ENCODE data around the gene HOXC9.

The HOXC9 gene

DNA sequence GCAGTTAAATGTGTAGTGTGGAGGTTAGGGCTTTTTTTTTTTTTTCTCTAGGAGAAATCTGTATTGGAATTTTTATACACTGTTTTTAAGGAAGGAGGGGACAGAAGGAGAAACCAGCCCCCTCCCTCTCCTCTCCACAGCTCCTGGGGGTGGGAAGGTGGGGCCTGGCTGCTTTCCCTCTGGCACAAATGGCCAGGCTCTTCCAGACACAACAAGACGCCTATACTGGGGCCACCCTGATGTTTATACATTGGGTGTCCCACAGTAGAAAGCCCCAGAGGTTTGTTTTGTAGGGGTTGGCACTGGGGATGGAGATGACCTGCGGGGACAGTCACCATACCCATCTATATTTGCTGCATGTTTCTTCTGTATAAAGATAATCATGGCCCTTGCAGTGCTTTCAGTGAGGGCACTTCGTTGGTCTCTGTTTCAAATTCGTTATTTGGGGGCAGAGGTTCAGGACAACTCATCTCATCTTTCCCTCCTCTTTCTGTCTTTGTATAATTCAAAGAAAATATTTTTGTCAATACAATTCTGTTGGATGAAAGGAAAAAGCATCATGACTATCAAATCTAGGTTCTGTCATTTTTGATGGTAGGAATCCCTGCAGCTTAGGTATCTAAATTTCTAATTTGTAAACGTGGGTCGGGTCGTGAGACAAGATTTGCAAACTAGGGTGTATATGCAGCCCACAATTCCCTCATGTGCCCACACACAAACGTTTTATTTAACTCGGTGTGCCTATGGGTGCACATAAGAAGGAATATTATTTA is 23.0 kb upstream of the HOXC9 start:
- no peak for DNase-seq

DNA sequence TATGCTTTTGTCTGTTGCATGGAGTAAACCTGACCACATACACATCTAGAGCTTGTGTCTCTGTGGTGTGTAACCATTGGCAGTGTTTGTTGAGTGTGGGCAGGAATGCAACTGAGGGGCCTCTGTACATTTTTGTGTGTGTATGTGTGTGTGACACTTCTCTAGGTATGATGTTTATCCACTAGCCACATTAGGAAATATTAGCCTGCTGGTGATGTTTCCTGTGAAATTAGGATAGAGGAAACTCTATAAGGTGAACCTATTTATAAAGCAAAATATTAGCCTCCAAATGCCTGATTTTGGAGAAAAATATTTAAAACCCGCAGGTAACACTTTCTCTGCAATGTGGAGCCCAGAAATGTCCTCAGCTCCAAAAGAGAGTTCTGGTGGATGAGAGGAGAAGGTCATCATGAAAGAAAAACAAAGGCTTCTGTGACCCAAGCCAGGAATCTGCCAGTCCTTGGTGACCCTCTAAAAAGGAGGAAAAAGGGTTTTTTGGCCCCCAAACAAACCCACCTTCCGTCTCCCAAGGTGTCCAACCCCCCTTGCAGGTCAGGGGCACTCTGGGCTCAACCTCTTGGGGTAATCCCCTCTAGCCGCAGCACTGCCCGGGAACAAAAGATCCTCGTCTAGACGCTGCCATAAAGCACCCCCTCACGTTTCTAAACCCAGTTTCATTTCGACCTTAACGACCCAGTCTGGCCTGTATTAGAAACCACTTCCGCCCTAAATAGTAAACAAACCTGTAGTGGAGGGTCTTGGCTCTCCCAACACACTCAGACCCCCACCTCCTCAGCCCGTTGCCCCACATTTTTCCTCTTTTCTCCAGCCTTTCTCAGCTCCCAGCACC is 22.1 kb upstream of the HOXC9 start:
- peak; percentile 19 for DNase-seq

DNA sequence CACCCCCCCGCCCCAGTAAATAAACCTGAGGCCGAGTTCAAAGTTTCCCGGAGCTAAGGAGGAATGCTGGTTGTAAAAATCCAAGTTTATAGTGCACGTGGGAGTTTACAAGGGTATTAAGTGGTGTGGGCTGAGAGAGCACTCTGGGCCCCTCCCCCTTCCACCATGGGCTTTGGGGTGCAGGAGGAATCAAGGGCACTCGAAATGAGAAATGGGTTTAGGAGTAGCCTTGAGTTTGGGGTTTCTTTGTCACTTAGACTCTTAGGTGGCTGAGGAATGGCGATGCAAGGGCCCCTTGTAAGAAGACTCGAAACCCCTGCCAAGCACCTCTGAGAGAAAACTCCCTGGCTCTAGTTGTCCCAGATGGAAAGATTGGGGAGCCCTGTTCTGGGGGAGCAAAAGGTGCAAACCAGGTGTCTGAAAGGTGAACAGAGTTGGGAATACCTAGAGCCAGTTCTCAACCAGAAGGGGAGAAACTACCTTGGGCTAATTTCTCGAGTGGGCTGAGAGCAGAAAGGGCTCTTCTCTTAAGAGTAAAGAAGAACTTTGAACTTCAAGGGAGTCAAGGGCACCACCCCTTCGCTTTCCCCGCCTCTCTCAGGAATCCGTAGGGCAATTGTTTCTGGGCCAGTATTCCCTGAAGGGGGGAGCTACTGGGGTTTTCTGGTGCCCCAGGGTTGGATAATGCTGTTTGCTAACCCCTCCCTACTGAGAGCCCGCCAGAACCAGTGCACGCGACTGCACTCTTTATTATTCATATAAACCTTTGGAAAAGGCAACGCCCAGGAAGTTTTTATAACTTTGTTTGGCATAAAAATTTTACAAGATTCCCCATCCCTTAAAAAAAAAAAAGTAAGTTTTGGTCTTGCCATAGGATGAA is 21.2 kb upstream of the HOXC9 start:
- no peak for DNase-seq

DNA sequence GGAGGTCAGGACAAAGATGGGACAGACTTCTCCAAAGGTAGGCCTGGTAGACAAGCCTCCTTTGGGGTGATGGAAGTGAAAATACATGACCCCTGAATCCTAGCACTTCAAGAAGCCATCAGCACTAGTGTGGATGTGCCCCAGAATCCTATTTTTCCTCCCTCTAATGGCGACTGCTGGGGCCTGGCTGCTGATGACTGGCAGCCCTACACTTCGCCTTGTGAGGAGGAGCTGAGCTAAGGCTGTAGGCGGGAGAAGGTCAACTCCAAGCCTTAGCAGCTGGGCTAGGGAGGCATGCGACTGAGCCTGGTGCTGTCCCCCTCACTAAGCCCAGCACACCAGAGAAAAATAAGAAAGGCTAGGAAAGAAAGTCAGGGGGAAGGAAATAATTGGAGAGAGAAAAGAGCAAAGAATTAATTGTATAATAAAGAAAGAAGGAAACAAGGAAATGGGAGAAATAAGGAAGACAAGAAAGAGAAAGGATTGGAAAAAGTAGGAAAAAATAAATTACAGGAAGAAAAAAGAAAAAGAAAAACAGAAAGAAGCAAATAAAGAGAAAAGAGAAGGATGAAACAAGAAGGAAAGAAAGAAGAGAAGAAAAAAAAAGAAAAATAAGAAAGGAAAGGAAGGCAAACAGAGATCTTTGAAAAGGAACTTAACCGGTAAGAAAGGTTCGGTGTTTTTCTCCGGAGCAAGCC is 19.7 kb upstream of the HOXC9 start:
- no peak for DNase-seq

GRCh38 chr12:53980802-53981496 is 19.0 kb upstream of the HOXC9 start:
- DNase-seq = no peak

DNA sequence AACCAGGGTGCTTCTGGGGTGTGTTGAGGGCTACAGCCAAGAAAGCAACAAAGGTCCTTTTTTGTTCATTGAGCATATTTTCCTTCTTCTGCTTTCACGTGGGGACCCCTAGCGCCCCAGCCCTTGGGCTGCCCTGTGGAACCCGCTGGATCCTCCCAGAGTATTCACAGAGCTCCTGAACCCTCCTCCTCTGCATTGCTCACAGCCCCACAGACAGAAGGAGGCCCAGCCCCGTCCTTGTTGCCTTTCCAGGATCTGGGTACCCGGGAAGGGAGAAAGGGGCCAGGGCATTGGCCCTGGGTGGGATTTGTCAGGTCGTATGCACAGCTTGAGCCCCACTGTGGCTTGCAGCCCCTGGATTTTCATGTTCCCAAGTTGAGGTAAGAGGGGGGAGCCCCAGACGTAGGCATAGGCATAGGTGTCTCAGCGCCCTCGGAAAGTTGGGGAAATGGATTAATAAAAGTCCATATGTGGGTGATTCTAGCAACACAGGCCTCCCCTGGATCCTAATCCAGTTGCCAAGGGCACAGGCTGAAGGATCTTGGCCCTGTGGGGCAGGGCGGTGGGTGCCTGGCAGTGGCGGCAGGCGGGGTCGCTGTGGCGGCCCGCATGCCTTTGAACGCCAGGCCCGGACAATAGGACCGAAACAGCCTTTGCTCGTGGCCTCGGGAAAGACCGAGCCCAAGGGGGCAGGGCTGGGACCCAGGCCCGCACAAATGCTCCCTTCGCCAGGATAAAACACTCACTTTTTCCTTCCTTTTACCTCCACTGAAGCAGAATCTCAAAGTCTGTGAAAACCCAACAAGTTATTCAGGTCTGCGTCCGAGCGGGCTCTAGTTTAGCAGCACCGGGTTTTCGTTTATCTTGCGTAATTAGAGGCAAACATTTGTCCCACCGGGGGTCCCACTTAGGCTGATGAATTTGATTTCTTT is 18.1 kb upstream of the HOXC9 start:
- DNase-seq = no peak

- DNase-seq = no peak
These were observed 17.1 kb upstream of the HOXC9 start for GRCh38 chr12:53982648-53983567.

- no peak for DNase-seq
These were observed 16.4 kb upstream of the HOXC9 start for GRCh38 chr12:53983568-53983949.

- no peak for DNase-seq
These were observed 15.9 kb upstream of the HOXC9 start for GRCh38 chr12:53983950-53984572.

- peak; percentile 77 for DNase-seq
These were observed 14.9 kb upstream of the HOXC9 start, which contains the start of gene HOXC10 for GRCh38 chr12:53984901-53985691. Gene HOXC10 (plus strand): TSS chr12:53985146. CDS start chr12:53985260, 114 bp downstream.

- DNase-seq = no peak
These were observed 14.3 kb upstream of the HOXC9 start for GRCh38 chr12:53985692-53985993.

- DNase-seq = no peak
These were observed 13.8 kb upstream of the HOXC9 start for GRCh38 chr12:53985994-53986685.

DNA sequence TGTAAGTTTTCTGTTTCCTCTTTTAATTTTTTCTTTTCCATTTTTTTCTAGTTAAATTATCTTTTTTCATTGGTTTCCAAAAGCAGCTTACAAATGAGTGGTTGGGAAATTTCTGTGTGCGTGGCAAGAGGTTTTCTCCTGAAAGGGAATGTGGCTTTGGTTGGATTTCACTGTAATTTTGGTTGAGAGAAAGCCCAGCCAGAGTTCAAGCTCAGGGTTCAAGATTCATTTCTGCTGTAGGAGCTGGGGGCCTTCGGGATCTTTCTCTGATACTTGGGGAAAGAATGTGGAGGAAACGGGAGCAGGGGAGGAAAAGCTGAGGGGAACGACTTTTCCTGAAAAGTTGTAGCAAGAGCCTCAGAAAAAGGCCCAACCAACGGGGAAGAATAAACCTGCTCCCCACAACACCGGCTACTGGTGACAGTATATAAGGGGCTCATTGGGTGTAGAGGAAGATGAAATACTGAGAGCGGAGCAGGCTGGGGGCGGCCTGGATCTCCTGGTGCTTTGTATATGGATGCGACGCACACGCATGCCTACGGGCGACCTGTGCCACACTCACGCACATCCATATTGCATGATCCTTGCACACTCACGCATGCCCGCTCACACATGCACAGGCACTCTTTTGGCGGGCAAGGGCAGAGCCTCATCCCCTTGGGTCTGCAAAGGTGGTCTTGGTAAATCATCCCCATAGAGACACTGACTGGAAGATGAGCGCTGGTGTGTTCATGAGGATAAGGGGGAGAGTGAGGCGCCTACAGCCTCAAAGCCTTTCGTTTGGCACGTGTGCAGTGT is 13.1 kb upstream of the HOXC9 start:
- DNase-seq = no peak

DNA sequence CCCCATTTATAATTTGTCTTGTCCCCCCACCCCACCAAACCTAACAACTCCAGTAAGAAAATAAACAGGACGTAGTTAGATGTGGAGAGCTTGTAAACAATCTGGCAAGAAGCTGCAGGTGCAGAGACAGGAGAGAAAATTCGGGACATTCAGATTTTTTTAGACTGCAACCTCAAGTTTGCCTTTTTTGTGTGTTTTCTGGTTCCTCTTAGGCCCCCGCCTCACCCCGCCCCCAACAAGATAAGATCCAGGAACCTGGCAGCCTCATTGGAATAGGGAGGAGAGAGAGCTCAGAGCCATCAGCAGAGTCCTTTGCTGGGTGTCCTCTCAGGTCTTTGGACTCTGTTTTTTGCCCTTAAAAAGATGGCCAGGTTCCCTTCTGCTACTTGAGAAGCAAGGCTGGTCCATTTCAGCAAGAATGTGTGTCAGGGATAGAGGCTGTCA is 12.2 kb upstream of the HOXC9 start:
- DNase-seq = no peak

GRCh38 chr12:53988541-53989226 is 11.3 kb upstream of the HOXC9 start:
- DNase-seq = peak; percentile 50

Measured in DMS79 treated with DMSO at 0.1 percent for 48 hours (cell line).